Activated CD8-positive, alpha-beta memory T cell treated with anti-CD3 and anti-CD28 coated beads, Interleukin-2, amount 10 ng/mL, durations not matched to agents 7 days and 5 days (primary cell): ENCODE measurements around the gene NFIB. TPM values are rescaled to one million over a fixed set of nuclear protein-coding genes. Genes with fewer than 3 reads are reported as not detected.

Experiments used
- ATAC-seq: fragments of 150-1000 bp; cut with Tn5 transposase; one replicate; pipeline ENCODE4 v1.10.0; 2021; ENCODE audit warnings: moderate library complexity
- CTCF ChIA-PET: fragments of 350-600 bp; sonication (Branson Sonifier 250); formaldehyde crosslinking; loops from one replicate; lab custom pipeline; 2021; ENCODE audit warnings: antibody characterized with exemption; lab: Charles Lee
- DNase-seq: peaks from one replicate; pipeline ENCODE4 v3.0.0-alpha.2; 2020
- H3K27ac Mint-ChIP-seq: one replicate; pipeline ENCODE4 v1.8.0; 2021; ENCODE audit warnings: mild to moderate bottlenecking, mixed read lengths
- H3K27me3 Mint-ChIP-seq: one replicate; pipeline ENCODE4 v1.8.0; 2021; ENCODE audit warnings: mixed read lengths
- H3K36me3 Mint-ChIP-seq: one replicate; pipeline ENCODE4 v1.8.0; 2021; ENCODE audit warnings: mild to moderate bottlenecking, mixed read lengths
- H3K4me1 Mint-ChIP-seq: one replicate; pipeline ENCODE4 v1.8.0; 2021; ENCODE audit warnings: mixed read lengths
- H3K4me3 Mint-ChIP-seq: one replicate; pipeline ENCODE4 v1.8.0; 2021; ENCODE audit warnings: mild to moderate bottlenecking, moderate library complexity, mixed read lengths
- H3K9me3 Mint-ChIP-seq: one replicate; pipeline ENCODE4 v1.8.0; 2022; ENCODE audit warnings: low read depth, mixed read lengths
- total RNA-seq, 2 experiments: library from RNA; stranded (reverse); gene quantifications; one replicate each; pipeline ENCODE4 v1.2.3, GENCODE V29; 2021

NFIB gene
- total RNA-seq, 2 experiments from 2014 or later = not detected

GRCh38 chr9:14311956-14312685, 1.8 kb downstream of the NFIB start:
- H3K4me3 Mint-ChIP-seq = no peak overlapping the region
- peaks cover 3% of the 10 kb centered on the region for H3K36me3 Mint-ChIP-seq
- CTCF ChIA-PET = interaction anchor here (1.3 kb wide), 1 partner anchor 42 kb away, joined by 3 read pairs; no protein-coding TSS in a partner anchor
- DNase-seq = no peak
- no peaks in the 10 kb centered on the region for H3K9me3 Mint-ChIP-seq
- H3K4me1 Mint-ChIP-seq = peaks cover 19% of the 10 kb centered on the region
- no peak for ATAC-seq
- peaks cover 69% of the 10 kb centered on the region for H3K27me3 Mint-ChIP-seq
- no peak overlapping the region for H3K27ac Mint-ChIP-seq

- CTCF ChIA-PET = interaction anchor here (1.3 kb wide), 1 partner anchor 43 kb away, joined by 3 read pairs; no protein-coding TSS in a partner anchor
- Mint-ChIP-seq H3K9me3 (no peaks in the 10 kb centered on the region), H3K4me1 (peaks cover 18% of the 10 kb centered on the region), H3K27ac (no peak overlapping the region), H3K4me3 (no peak overlapping the region), H3K27me3 (peaks cover 62% of the 10 kb centered on the region), H3K36me3 (peaks cover 3% of the 10 kb centered on the region)
- no peak for ATAC-seq
- DNase-seq = no peak
Measured at GRCh38 chr9:14311171-14311949, 2.6 kb downstream of the NFIB start.

- Mint-ChIP-seq H3K4me1 (peaks cover 15% of the 10 kb centered on the region), H3K9me3 (no peaks in the 10 kb centered on the region), H3K4me3 (no peak overlapping the region), H3K36me3 (peaks cover 3% of the 10 kb centered on the region), H3K27me3 (peaks cover 59% of the 10 kb centered on the region), H3K27ac (no peak overlapping the region)
- DNase-seq (no peak), ATAC-seq (no peak)
- CTCF ChIA-PET = no interaction called here
Measured at GRCh38 chr9:14310311-14310710, 3.6 kb downstream of the NFIB start.

- DNase-seq (no peak), ATAC-seq (no peak)
- Mint-ChIP-seq H3K27ac (no peak overlapping the region), H3K36me3 (peaks cover 3% of the 10 kb centered on the region), H3K4me1 (peaks cover 12% of the 10 kb centered on the region), H3K27me3 (peaks cover 62% of the 10 kb centered on the region), H3K4me3 (no peak overlapping the region), H3K9me3 (no peaks in the 10 kb centered on the region)
- CTCF ChIA-PET = no interaction called here
Measured at GRCh38 chr9:14309403-14309802, 4.5 kb downstream of the NFIB start.

- DNase-seq (no peak), ATAC-seq (no peak)
- Mint-ChIP-seq H3K4me1 (peaks cover 10% of the 10 kb centered on the region), H3K27me3 (peaks cover 61% of the 10 kb centered on the region), H3K9me3 (no peaks in the 10 kb centered on the region), H3K4me3 (no peak overlapping the region), H3K36me3 (peaks cover 3% of the 10 kb centered on the region), H3K27ac (no peak overlapping the region)
- CTCF ChIA-PET = no interaction called here
Measured at GRCh38 chr9:14308853-14309145, 5.1 kb downstream of the NFIB start.

GRCh38 chr9:14307989-14308852, 5.7 kb downstream of the NFIB start:
- peaks cover 5% of the 10 kb centered on the region for H3K4me1 Mint-ChIP-seq
- H3K36me3 Mint-ChIP-seq = no peaks in the 10 kb centered on the region
- H3K4me3 Mint-ChIP-seq = no peak overlapping the region
- CTCF ChIA-PET = no interaction called here
- H3K27ac Mint-ChIP-seq = no peak overlapping the region
- H3K27me3 Mint-ChIP-seq = peaks cover 58% of the 10 kb centered on the region
- ATAC-seq = no peak
- DNase-seq = no peak
- no peaks in the 10 kb centered on the region for H3K9me3 Mint-ChIP-seq

GRCh38 chr9:14306672-14307660, 7.0 kb downstream of the NFIB start:
- H3K9me3 Mint-ChIP-seq = no peaks in the 10 kb centered on the region
- ATAC-seq = no peak
- DNase-seq = no peak
- H3K27me3 Mint-ChIP-seq = peaks cover 54% of the 10 kb centered on the region
- no peak overlapping the region for H3K4me3 Mint-ChIP-seq
- no peaks in the 10 kb centered on the region for H3K36me3 Mint-ChIP-seq
- H3K27ac Mint-ChIP-seq = no peak overlapping the region
- no peaks in the 10 kb centered on the region for H3K4me1 Mint-ChIP-seq
- CTCF ChIA-PET = no interaction called here

- no peak overlapping the region for H3K4me3 Mint-ChIP-seq
- no peaks in the 10 kb centered on the region for H3K9me3 Mint-ChIP-seq
- H3K36me3 Mint-ChIP-seq = no peaks in the 10 kb centered on the region
- no peak overlapping the region for H3K27ac Mint-ChIP-seq
- ATAC-seq (no peak), DNase-seq (no peak)
- peaks cover 48% of the 10 kb centered on the region for H3K27me3 Mint-ChIP-seq
- CTCF ChIA-PET = no interaction called here
- no peaks in the 10 kb centered on the region for H3K4me1 Mint-ChIP-seq
Measured at GRCh38 chr9:14306188-14306587, 7.8 kb downstream of the NFIB start.

- Mint-ChIP-seq H3K9me3 (no peaks in the 10 kb centered on the region), H3K27ac (no peak overlapping the region), H3K4me1 (no peaks in the 10 kb centered on the region), H3K4me3 (no peak overlapping the region), H3K36me3 (no peaks in the 10 kb centered on the region), H3K27me3 (peaks cover 40% of the 10 kb centered on the region)
- DNase-seq = no peak
- CTCF ChIA-PET = no interaction called here
- no peak for ATAC-seq
Measured at GRCh38 chr9:14304259-14304658, 9.7 kb downstream of the NFIB start.

- Mint-ChIP-seq H3K9me3 (no peaks in the 10 kb centered on the region), H3K36me3 (no peaks in the 10 kb centered on the region), H3K27ac (no peak overlapping the region), H3K4me1 (no peaks in the 10 kb centered on the region), H3K4me3 (no peak overlapping the region), H3K27me3 (peaks cover 34% of the 10 kb centered on the region)
- ATAC-seq = no peak
- CTCF ChIA-PET = no interaction called here
- DNase-seq = no peak
Measured at GRCh38 chr9:14303521-14303920, 10.4 kb downstream of the NFIB start.

GRCh38 chr9:14303100-14303499, 10.8 kb downstream of the NFIB start:
- Mint-ChIP-seq H3K4me3 (no peak overlapping the region), H3K36me3 (no peaks in the 10 kb centered on the region), H3K27me3 (peaks cover 31% of the 10 kb centered on the region), H3K9me3 (no peaks in the 10 kb centered on the region), H3K27ac (no peak overlapping the region), H3K4me1 (no peaks in the 10 kb centered on the region)
- CTCF ChIA-PET = no interaction called here
- DNase-seq (no peak), ATAC-seq (no peak)

- DNase-seq (no peak), ATAC-seq (no peak)
- Mint-ChIP-seq H3K4me3 (no peak overlapping the region), H3K9me3 (no peaks in the 10 kb centered on the region), H3K36me3 (no peaks in the 10 kb centered on the region), H3K27ac (no peak overlapping the region), H3K4me1 (no peaks in the 10 kb centered on the region), H3K27me3 (peaks cover 26% of the 10 kb centered on the region)
- CTCF ChIA-PET = no interaction called here
Measured at GRCh38 chr9:14302405-14302804, 11.5 kb downstream of the NFIB start.
